Measurements from ENCODE around the gene MUTYH.

The MUTYH gene

GRCh38 chr1:45304311-45305081 lies 35.7 kb downstream of the MUTYH start:
- peak overlapping the region; percentile 76 to 93 for H3K27ac ChIP-seq
- peak overlapping the region; percentile 90 for H3K4me3 ChIP-seq
- TF ChIP-seq CTCF (IDR thresholded peaks at IDR 0.05): no peak
- DNase-seq (ENCODE audit: low spot score): no peak

DNA sequence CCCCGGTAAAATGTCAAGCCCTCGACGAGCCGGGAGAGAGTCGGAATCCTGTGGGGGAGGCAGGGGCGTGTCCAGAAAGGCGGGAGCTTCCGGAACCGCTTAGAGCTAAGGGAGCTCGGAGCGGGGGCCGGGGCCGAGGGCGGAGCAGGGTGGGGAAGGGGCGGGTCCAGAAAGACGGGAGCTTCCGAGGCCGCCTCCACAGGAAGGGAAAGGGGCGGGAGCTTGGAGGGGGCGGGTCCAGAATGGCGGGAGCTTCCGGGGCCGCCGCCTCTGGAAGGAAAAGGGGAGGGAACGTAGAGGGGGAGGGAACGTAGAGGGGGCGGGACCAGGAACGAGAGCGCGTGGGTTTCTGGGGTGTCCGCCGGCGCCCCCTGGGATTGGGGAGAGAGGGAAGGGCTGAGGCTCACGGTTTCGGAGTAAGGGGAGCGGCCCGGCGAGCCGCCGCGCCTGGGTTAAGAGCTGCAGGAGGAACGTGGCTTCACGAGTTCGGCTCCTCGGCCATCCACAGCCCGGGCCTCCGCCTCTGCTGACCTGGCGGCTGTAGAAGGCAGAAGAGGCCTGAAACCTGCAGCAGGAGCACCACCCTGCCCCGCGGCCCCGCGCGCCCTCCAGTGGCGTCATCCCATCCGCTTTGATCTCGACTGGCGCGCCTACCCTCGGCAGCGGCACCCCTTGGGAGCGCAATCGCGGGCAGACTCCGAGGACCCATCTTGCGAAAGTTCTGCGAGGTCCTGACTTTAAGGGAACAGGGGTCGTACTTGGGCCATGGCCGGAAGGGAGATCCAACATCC lies 36.5 kb downstream of the MUTYH start:
- Histone ChIP-seq H3K4me3 (peak overlapping the region; percentile 90), H3K27ac (peak overlapping the region; percentile 76 to 93)
- TF ChIP-seq CTCF (IDR thresholded peaks at IDR 0.05): peak; percentile 13
- peak; percentile 98 for DNase-seq (ENCODE audit: low spot score)

GRCh38 chr1:45302505-45303150 lies 37.6 kb downstream of the MUTYH start:
- Histone ChIP-seq H3K4me3 (peak overlapping the region; percentile 90), H3K27ac (peak overlapping the region; percentile 72 to 87)
- no peak for DNase-seq (ENCODE audit: low spot score)
- TF ChIP-seq CTCF (IDR thresholded peaks at IDR 0.05): no peak

DNA sequence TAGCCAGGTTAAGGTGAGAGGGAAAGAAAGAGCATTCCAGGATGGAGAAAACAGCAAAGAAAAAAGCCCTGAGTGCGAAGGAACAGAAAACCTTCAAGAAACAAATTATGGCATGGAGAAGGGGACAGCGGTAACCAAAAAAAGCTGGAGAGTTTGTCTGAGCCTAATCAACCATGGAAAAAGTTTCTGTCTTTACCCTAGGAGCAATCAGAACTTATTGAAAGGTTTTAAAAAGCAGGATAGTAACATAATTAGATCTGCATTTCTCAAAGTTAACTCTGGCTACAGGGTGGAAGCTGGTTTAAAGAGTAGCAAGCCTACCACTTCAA lies 39.6 kb downstream of the MUTYH start:
- Histone ChIP-seq H3K27ac (no peak overlapping the region), H3K4me3 (no peak overlapping the region)
- no peak for DNase-seq (ENCODE audit: low spot score)
- TF ChIP-seq CTCF (IDR thresholded peaks at IDR 0.05): no peak

GRCh38 chr1:45299981-45300668 lies 40.1 kb downstream of the MUTYH start:
- no peak overlapping the region for H3K4me3 ChIP-seq
- no peak overlapping the region for H3K27ac ChIP-seq
- peak; percentile 30 for TF ChIP-seq CTCF (IDR thresholded peaks at IDR 0.05)
- no peak for DNase-seq (ENCODE audit: low spot score)

DNA sequence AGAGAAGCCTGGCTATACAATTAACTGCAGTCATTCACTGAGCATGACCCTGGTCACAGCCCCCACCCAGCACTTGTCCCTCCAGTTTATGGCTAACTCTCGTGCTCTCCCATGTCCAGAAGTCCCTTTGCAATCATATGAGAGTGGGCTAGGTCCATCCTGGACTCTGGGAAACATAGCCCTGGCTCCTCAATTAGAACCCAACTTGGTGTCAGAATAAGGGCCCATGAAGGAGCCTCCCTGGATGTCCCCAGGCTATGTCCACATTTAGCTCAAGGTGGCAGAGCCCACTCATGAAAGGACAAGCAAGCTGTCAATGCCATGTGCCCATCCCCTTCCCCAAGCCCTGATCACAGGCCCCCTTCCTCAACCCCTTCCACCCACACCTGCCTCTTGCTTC lies 40.9 kb downstream of the MUTYH start:
- no peak overlapping the region for H3K4me3 ChIP-seq
- no peak for DNase-seq (ENCODE audit: low spot score)
- TF ChIP-seq CTCF (IDR thresholded peaks at IDR 0.05): no peak
- H3K27ac ChIP-seq: no peak overlapping the region
